K562 (cell line): ENCODE data around the gene RPL27. TPM values are rescaled to one million over a fixed set of nuclear protein-coding genes. Genes with fewer than 3 reads are reported as not detected.

Experiments
- C11orf30 ChIP-seq: fragments of 450-650 bp; IDR thresholded peaks from 2 replicates; pipeline ENCODE4 v1.6.1; 2016; ENCODE audit warnings: low read depth, mild to moderate bottlenecking
- CBX3 ChIP-seq, 2 experiments: IDR thresholded peaks; 1 replicate in 1 of 2; 2 replicates in 1 of 2; pipeline ENCODE4 v1.6.1; 2012; ENCODE audit warnings: inconsistent platforms in 2 of 2, low read length in 2 of 2, borderline replicate concordance in 1 of 2, control low read depth in 1 of 2
- DPF2 ChIP-seq: fragments of 450-650 bp; IDR thresholded peaks from 2 replicates; pipeline ENCODE4 v1.6.1; 2016
- GTF2E2 ChIP-seq: fragments of 200-800 bp; sonication (Bioruptor generic); IDR thresholded peaks from 2 replicates; pipeline ENCODE4 v1.6.1; 2016; ENCODE audit warnings: missing genetic modification characterization, missing compliant biosample characterization
- SNRNP70 ChIP-seq: fragments of 200-400 bp; formaldehyde crosslinking; optimal IDR thresholded peaks from 2 replicates; pipeline ENCODE3; 2017; ENCODE audit warnings: low read depth, low read length
- TAF1 ChIP-seq: IDR thresholded peaks from 2 replicates; pipeline ENCODE4 v1.6.1; 2011; ENCODE audit warnings: mild to moderate bottlenecking, low read length, moderate library complexity; ENCODE audit not compliant: insufficient read depth, control insufficient read depth, severe bottlenecking; ENCODE audit errors: extremely low read depth
- TCF7L2 ChIP-seq: fragments of 150-350 bp; IDR thresholded peaks from 2 replicates; pipeline ENCODE4 v1.6.1; 2016; ENCODE audit warnings: low read depth, mild to moderate bottlenecking, low read length, moderate library complexity
- TRIM24 ChIP-seq, 2 experiments: fragments of 450-650 bp; IDR thresholded peaks; 2 replicates each; pipeline ENCODE4 v1.6.1; 2016
- XRCC5 ChIP-seq: fragments of 200-400 bp; formaldehyde crosslinking; IDR thresholded peaks from 2 replicates; pipeline ENCODE4 v1.6.1; 2017; ENCODE audit warnings: low read depth, mild to moderate bottlenecking, low read length
- ZBTB7A ChIP-seq: IDR thresholded peaks from 2 replicates; pipeline ENCODE4 v1.6.1; 2011; ENCODE audit warnings: low read depth, mild to moderate bottlenecking, low read length, moderate library complexity, borderline replicate concordance; ENCODE audit not compliant: control insufficient read depth
- ZNF140 ChIP-seq: fragments of 250-450 bp; sonication (Bioruptor Pico); IDR thresholded peaks from 2 replicates; pipeline ENCODE4 v1.8.0; 2021; ENCODE audit warnings: moderate library complexity, mild to moderate bottlenecking, inconsistent platforms
- ZNF347 ChIP-seq: fragments of 450-650 bp; formaldehyde crosslinking; IDR thresholded peaks from 2 replicates; pipeline ENCODE4 v1.4.0; 2020; ENCODE audit warnings: low read depth, mild to moderate bottlenecking, moderate library complexity
- ZNF41 ChIP-seq: fragments of 250-450 bp; sonication (Bioruptor Pico); conservative IDR thresholded peaks from 2 replicates; pipeline ENCODE4 v1.4.0; 2020; ENCODE audit warnings: mild to moderate bottlenecking
- ZNF707 ChIP-seq: fragments of 250-450 bp; sonication (Bioruptor Pico); conservative IDR thresholded peaks from 2 replicates; pipeline ENCODE4 v1.8.0; 2022; ENCODE audit warnings: inconsistent platforms, mild to moderate bottlenecking, moderate library complexity
- ZNF77 ChIP-seq: fragments of 250-450 bp; sonication (Bioruptor Pico); IDR thresholded peaks from 2 replicates; pipeline ENCODE4 v1.5.0; 2020
- polyA plus RNA-seq, 8 experiments: library from polyadenylated mRNA; depleted of rRNA in 4 of 8; stranded (reverse) in 5 of 8; unstranded in 3 of 8; fragments of >200 nt; fragmentation: Nextera tagmentation in 2 of 8; fragmentation: Illumina TruSeq in 1 of 8; extraction: Ambion mirVana in 2 of 8; extraction: Trizol in 1 of 8; gene quantifications; 2 replicates each; pipeline versions ENCODE4 v1.2.1 to v1.2.3, GENCODE V29; 2011 to 2014; ENCODE audit warnings: inconsistent platforms in 1 of 8, missing spikeins in 1 of 8
- total RNA-seq, 7 experiments: library from RNA; depleted of rRNA in 6 of 7; stranded (reverse); fragments of >200 nt in 6 of 7; fragmentation: Illumina TruSeq in 2 of 7; extraction: Trizol in 2 of 7; gene quantifications; 2 replicates each; pipeline versions ENCODE4 v1.2.1 to v1.2.3, GENCODE V29; 2011 to 2021; ENCODE audit warnings: low replicate concordance in 1 of 7
- TF ChIP-seq, protein P1 (sequence below), 2 experiments: IDR thresholded peaks; 2 replicates each; pipeline ENCODE4 v1.6.1; 2012; ENCODE audit warnings: improper control_type of control experiment in 2 of 2, low read depth in 2 of 2, low read length in 2 of 2, borderline replicate concordance in 1 of 2
- TF ChIP-seq, protein P2 (sequence below): fragments of 450-650 bp; IDR thresholded peaks from 2 replicates; pipeline ENCODE4 v1.6.1; 2016; ENCODE audit warnings: low read depth, mild to moderate bottlenecking, moderate library complexity
- TF ChIP-seq, protein P3 (sequence below): IDR thresholded peaks from 2 replicates; pipeline ENCODE4 v1.6.1; 2011; ENCODE audit warnings: borderline replicate concordance, low read depth, mild to moderate bottlenecking, moderate library complexity, low read length; ENCODE audit not compliant: insufficient read depth, poor library complexity, severe bottlenecking
- TF ChIP-seq, protein P4 (sequence below): sonication (generic); formaldehyde crosslinking; IDR thresholded peaks from 2 replicates; pipeline ENCODE4 v1.8.1; 2023; ENCODE audit warnings: mild to moderate bottlenecking, missing genetic modification reagents

Gene RPL27
- total and polyA plus RNA-seq, 9 of the 15 experiments (the other 6 are each of a cell fraction or from before 2014, with no cell fraction given): 1,539 to 6,155 (median 3,710) TPM

DNA sequence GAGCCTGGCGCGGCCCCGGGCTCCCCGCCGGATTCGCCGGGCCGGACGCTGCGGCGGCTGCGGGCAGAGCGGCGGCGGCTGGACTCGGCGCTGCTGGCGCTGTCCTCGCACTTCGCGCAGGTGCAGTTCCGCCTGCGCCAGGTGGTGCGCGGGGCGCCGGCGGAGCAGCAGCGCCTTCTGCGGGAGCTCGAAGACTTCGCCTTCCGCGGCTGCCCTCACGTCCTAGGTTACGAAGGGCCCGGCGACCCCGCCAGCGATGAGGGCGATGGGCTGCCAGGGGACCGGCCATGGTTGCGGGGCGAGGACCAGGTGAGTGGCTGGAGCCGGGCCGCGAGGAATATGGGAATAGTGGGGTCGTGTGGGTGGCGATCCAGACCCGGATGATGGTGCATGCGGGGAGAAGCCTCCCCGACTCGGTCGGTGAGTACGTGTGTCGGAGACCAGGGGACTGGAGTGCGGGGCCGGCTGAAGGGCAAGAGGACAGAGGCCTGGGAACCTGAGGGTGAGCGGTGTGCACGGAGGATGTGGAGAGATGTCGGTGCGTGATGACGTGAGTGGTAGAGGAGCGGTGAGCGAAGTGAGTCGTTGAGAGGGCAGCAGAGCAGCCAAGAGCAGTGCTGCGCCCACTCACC lies 17.3 kb upstream of the RPL27 start (continued):
- TF ChIP-seq, protein P1, sequence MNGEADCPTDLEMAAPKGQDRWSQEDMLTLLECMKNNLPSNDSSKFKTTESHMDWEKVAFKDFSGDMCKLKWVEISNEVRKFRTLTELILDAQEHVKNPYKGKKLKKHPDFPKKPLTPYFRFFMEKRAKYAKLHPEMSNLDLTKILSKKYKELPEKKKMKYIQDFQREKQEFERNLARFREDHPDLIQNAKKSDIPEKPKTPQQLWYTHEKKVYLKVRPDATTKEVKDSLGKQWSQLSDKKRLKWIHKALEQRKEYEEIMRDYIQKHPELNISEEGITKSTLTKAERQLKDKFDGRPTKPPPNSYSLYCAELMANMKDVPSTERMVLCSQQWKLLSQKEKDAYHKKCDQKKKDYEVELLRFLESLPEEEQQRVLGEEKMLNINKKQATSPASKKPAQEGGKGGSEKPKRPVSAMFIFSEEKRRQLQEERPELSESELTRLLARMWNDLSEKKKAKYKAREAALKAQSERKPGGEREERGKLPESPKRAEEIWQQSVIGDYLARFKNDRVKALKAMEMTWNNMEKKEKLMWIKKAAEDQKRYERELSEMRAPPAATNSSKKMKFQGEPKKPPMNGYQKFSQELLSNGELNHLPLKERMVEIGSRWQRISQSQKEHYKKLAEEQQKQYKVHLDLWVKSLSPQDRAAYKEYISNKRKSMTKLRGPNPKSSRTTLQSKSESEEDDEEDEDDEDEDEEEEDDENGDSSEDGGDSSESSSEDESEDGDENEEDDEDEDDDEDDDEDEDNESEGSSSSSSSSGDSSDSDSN (IDR thresholded peaks at IDR 0.05; ENCODE audit: borderline replicate concordance in 1 of 2, low read depth in 2 of 2, low read length in 2 of 2): peak; percentile 29 to 74; a peak in 2 of 4 replicates
- no peak for TF ChIP-seq ZNF77
- TF ChIP-seq ZNF41 (CRISPR knock-in tag): no peak
- TF ChIP-seq, protein P2, sequence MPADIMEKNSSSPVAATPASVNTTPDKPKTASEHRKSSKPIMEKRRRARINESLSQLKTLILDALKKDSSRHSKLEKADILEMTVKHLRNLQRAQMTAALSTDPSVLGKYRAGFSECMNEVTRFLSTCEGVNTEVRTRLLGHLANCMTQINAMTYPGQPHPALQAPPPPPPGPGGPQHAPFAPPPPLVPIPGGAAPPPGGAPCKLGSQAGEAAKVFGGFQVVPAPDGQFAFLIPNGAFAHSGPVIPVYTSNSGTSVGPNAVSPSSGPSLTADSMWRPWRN: no peak
- TF ChIP-seq DPF2: no peak
- peak; percentile 12; the same call in 1 of the 2 replicates for TF ChIP-seq C11orf30
- TF ChIP-seq TRIM24 (IDR thresholded peaks at IDR 0.05): no peak
- no peak for TF ChIP-seq SNRNP70
- TF ChIP-seq ZBTB7A: no peak
- TF ChIP-seq ZNF140 (CRISPR knock-in tag): no peak
- TF ChIP-seq TAF1: peak; percentile 39
- no peak for TF ChIP-seq ZNF707 (CRISPR knock-in tag)
- TF ChIP-seq GTF2E2 (tag): no peak
- TF ChIP-seq, protein P3, sequence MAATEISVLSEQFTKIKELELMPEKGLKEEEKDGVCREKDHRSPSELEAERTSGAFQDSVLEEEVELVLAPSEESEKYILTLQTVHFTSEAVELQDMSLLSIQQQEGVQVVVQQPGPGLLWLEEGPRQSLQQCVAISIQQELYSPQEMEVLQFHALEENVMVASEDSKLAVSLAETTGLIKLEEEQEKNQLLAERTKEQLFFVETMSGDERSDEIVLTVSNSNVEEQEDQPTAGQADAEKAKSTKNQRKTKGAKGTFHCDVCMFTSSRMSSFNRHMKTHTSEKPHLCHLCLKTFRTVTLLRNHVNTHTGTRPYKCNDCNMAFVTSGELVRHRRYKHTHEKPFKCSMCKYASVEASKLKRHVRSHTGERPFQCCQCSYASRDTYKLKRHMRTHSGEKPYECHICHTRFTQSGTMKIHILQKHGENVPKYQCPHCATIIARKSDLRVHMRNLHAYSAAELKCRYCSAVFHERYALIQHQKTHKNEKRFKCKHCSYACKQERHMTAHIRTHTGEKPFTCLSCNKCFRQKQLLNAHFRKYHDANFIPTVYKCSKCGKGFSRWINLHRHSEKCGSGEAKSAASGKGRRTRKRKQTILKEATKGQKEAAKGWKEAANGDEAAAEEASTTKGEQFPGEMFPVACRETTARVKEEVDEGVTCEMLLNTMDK: peak; percentile 60
- no peak for TF ChIP-seq ZNF347 (CRISPR knock-in tag)
- TF ChIP-seq CBX3 (IDR thresholded peaks at IDR 0.05; ENCODE audit: borderline replicate concordance in 1 of 2, low read length in 2 of 2): peak in 1 of 2 experiments; percentile 61; a peak in 1 of 3 replicates
- TF ChIP-seq TCF7L2: no peak
- TF ChIP-seq, protein P4, sequence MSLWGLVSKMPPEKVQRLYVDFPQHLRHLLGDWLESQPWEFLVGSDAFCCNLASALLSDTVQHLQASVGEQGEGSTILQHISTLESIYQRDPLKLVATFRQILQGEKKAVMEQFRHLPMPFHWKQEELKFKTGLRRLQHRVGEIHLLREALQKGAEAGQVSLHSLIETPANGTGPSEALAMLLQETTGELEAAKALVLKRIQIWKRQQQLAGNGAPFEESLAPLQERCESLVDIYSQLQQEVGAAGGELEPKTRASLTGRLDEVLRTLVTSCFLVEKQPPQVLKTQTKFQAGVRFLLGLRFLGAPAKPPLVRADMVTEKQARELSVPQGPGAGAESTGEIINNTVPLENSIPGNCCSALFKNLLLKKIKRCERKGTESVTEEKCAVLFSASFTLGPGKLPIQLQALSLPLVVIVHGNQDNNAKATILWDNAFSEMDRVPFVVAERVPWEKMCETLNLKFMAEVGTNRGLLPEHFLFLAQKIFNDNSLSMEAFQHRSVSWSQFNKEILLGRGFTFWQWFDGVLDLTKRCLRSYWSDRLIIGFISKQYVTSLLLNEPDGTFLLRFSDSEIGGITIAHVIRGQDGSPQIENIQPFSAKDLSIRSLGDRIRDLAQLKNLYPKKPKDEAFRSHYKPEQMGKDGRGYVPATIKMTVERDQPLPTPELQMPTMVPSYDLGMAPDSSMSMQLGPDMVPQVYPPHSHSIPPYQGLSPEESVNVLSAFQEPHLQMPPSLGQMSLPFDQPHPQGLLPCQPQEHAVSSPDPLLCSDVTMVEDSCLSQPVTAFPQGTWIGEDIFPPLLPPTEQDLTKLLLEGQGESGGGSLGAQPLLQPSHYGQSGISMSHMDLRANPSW: no peak
- no peak for TF ChIP-seq XRCC5
